Measurements from ENCODE around the gene PGBD2.
"Not testable (repeated sequence)": the region's sequence is repeated elsewhere in the genome, so short reads cannot be mapped to it uniquely, and the experiment has no call there.

PGBD2 gene

GRCh38 chr1:248926401-248927182 lies 20.6 kb downstream of the PGBD2 start:
- no peak for DNase-seq

- DNase-seq: not testable (repeated sequence)
These were observed 21.2 kb downstream of the PGBD2 start for GRCh38 chr1:248927283-248927682.

GRCh38 chr1:248928122-248928521 lies 22.1 kb downstream of the PGBD2 start:
- DNase-seq: not testable (repeated sequence)

GRCh38 chr1:248930037-248930436 lies 24.0 kb downstream of the PGBD2 start:
- not testable (repeated sequence) for DNase-seq

GRCh38 chr1:248938173-248938809 lies 32.3 kb downstream of the PGBD2 start:
- DNase-seq: not testable (repeated sequence)

GRCh38 chr1:248944134-248944999 lies 38.3 kb downstream of the PGBD2 start:
- DNase-seq: not testable (repeated sequence)

- not testable (repeated sequence) for DNase-seq
These were observed 39.0 kb downstream of the PGBD2 start for GRCh38 chr1:248945000-248945423.

GRCh38 chr1:248945453-248945852 lies 39.4 kb downstream of the PGBD2 start:
- DNase-seq: not testable (repeated sequence)

GRCh38 chr1:248945856-248946416 lies 39.9 kb downstream of the PGBD2 start:
- not testable (repeated sequence) for DNase-seq

Measured in NCI-H1092 (cell line).